Mucosa of descending colon (tissue), 3 donors: ENCODE data around the gene DNASE2B. TPM values are rescaled to one million over a fixed set of nuclear protein-coding genes. Genes with fewer than 3 reads are reported as not detected.

Experiments
- ATAC-seq: fragments of 200-7000 bp; cut with Tn5 transposase; one replicate; pipeline ENCODE4 v1.9.1; 2020; ENCODE audit warnings: mild to moderate bottlenecking, moderate library complexity
- DNase-seq, 3 donors: peaks; one replicate each; pipeline ENCODE4 v3.0.0-alpha.2; 2020
- H3K36me3 ChIP-seq: fragments of 200-600 bp; one replicate; pipeline ENCODE4 v1.8.0; 2021; ENCODE audit warnings: low read depth, mild to moderate bottlenecking
- H3K4me1 ChIP-seq: fragments of 200-600 bp; one replicate; pipeline ENCODE4 v1.8.0; 2021; ENCODE audit warnings: low read depth, mild to moderate bottlenecking
- H3K4me3 ChIP-seq: fragments of 200-600 bp; one replicate; pipeline ENCODE4 v1.8.0; 2021; ENCODE audit warnings: mild to moderate bottlenecking
- H3K9me3 ChIP-seq: fragments of 200-600 bp; one replicate; pipeline ENCODE4 v1.8.0; 2021; ENCODE audit warnings: mild to moderate bottlenecking
- intact Hi-C, 2 donors: fragments of 100-400 bp; cut with DNase I in 1 of 2; cut with micrococcal nuclease in 1 of 2; formaldehyde crosslinking; loops; one replicate each; pipeline versions ENCODE4 v1.11.0 to v1.11.1; 2022; cut with DNase I, micrococcal nuclease
- total RNA-seq, 3 donors: library from RNA; stranded (reverse); fragmentation: NEBNext Ultra II Directional in 2 of 3; extraction: Animal tissue kit (Norgen Biotek cat#: 25700) in 2 of 3; gene quantifications; one replicate each; pipeline versions ENCODE4 v1.2.1 to v1.2.4, GENCODE V29; 2021 to 2023
- TF ChIP-seq, protein P1 (sequence below): fragments of 200-600 bp; IDR thresholded peaks from one replicate; pipeline ENCODE4 v1.8.0; 2022; ENCODE audit warnings: antibody characterized with exemption, mild to moderate bottlenecking
- donor health status: DM: no; HTN: no; CAD: no; lungs with moderate emphysema.
- donor health status: DM: no; HTN: no; CAD: no.
- donor health status: DM: no; HTN: yes; CAD: no.

Gene DNASE2B
- total RNA-seq, 3 donors from 2014 or later: 0.87 to 1.0 TPM; not detected in 1

DNA sequence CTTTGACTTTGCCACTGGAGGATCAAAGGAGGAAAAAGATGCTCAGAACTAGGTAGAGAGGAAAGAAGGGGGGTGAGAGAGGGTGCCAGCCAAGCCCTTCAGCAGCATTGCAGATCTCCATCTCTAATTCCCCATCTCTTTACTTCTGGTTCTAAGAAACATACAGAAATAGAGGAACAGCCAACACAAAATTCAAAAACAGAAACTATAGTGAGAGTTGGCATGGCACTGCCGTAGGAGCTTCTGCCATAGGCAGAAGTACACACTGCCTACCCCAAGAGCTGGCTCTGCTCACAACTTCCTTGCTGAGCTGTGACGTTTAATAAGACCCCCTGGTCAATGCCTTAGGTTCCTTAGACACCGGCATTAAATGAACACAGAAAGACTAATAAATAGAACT lies 54.2 kb downstream of the DNASE2B start:
- H3K36me3 ChIP-seq: no peaks in the 10 kb centered on the region
- intact Hi-C loops: loop anchor here (10.0 kb wide), 2 partner anchors 312 to 322 kb away; no protein-coding TSS in a partner anchor
- no peak for DNase-seq
- TF ChIP-seq, protein P1, sequence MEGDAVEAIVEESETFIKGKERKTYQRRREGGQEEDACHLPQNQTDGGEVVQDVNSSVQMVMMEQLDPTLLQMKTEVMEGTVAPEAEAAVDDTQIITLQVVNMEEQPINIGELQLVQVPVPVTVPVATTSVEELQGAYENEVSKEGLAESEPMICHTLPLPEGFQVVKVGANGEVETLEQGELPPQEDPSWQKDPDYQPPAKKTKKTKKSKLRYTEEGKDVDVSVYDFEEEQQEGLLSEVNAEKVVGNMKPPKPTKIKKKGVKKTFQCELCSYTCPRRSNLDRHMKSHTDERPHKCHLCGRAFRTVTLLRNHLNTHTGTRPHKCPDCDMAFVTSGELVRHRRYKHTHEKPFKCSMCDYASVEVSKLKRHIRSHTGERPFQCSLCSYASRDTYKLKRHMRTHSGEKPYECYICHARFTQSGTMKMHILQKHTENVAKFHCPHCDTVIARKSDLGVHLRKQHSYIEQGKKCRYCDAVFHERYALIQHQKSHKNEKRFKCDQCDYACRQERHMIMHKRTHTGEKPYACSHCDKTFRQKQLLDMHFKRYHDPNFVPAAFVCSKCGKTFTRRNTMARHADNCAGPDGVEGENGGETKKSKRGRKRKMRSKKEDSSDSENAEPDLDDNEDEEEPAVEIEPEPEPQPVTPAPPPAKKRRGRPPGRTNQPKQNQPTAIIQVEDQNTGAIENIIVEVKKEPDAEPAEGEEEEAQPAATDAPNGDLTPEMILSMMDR: no peak
- no peak for ATAC-seq
- no peaks in the 10 kb centered on the region for H3K9me3 ChIP-seq
- no peaks in the 10 kb centered on the region for H3K4me1 ChIP-seq
- no peak overlapping the region for H3K4me3 ChIP-seq

DNA sequence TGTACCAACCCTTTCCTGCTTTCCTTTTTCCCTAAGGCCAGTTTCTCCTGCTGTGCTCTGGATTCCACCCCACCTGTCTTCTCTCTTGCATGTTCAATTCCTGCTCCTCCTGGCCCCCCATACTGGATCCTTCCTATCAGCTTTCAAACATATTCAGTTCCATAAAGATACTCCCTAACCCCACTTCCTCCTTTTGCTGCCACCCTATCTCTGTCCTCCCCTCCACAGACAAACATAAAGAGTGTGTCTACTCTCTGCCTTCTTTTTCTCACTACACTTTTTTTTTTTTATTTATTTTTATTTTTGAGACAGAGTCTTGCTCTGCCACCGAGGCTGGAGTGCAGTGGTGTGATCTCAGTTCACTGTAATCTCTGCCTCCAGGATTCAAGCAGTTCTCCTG lies 63.8 kb downstream of the DNASE2B start:
- TF ChIP-seq, protein P1: no peak
- intact Hi-C loops: no loop called here

More for the DNA sequence above, 63.8 kb downstream of the DNASE2B start:
- Histone ChIP-seq H3K4me1 (no peaks in the 10 kb centered on the region), H3K4me3 (no peak overlapping the region), H3K36me3 (no peaks in the 10 kb centered on the region), H3K9me3 (no peaks in the 10 kb centered on the region)
- ATAC-seq (no peak), DNase-seq (no peak)

Other genes starting within 250 kb of the DNASE2B start
- gene SAMD13, start 96.8 kb upstream of the DNASE2B start, total RNA-seq: 10 to 100 TPM in 2 of 3 donors, 1 to 10 TPM in 1; 6.8 to 35.9 (median 21.0) TPM
- gene RPF1, start 80.8 kb downstream of the DNASE2B start, total RNA-seq: 10 to 100 TPM; 24.3 to 28.8 (median 25.8) TPM
- gene SPATA1, start 107.9 kb downstream of the DNASE2B start, total RNA-seq: 1 to 10 TPM; 2.0 to 3.8 (median 3.5) TPM
- gene GNG5, start 108.1 kb downstream of the DNASE2B start, total RNA-seq: 100 to 1,000 TPM in 2 of 3 donors, 10 to 100 TPM in 1; 75.6 to 158 (median 144) TPM
- 10 to 100 TPM; 15.9 to 25.4 (median 23.3) TPM for gene CTBS, start 176.0 kb downstream of the DNASE2B start, total RNA-seq